MG63 (cell line): ENCODE results near the gene MCM5. TPM values are rescaled to one million over a fixed set of nuclear protein-coding genes. Genes with fewer than 3 reads are reported as not detected.
"Not testable (repeated sequence)": the region's sequence is repeated elsewhere in the genome, so short reads cannot be mapped to it uniquely, and the experiment has no call there.

Experiments
- DNase-seq: peaks from one replicate; pipeline ENCODE4 v3.0.0-alpha.2; 2020
- H3K27me3 ChIP-seq: fragments of 250-450 bp; sonication (Bioruptor Pico); 2 replicates; pipeline ENCODE4 v1.5.1; 2020; ENCODE audit warnings: mild to moderate bottlenecking, moderate library complexity
- H3K36me3 ChIP-seq: fragments of 250-450 bp; sonication (Bioruptor Pico); 2 replicates; pipeline ENCODE4 v1.5.1; 2020; ENCODE audit warnings: mild to moderate bottlenecking, moderate library complexity
- H3K4me3 ChIP-seq: fragments of 250-450 bp; sonication (Bioruptor Pico); 2 replicates; pipeline ENCODE4 v1.5.1; 2020; ENCODE audit warnings: mild to moderate bottlenecking, moderate library complexity
- H3K9me3 ChIP-seq: fragments of 250-450 bp; sonication (Bioruptor Pico); 2 replicates; pipeline ENCODE4 v1.5.1; 2020; ENCODE audit warnings: mild to moderate bottlenecking, moderate library complexity
- total RNA-seq: library from RNA; depleted of rRNA; stranded (reverse); fragments of >200 nt; shearing (Covaris generic); gene quantifications from 2 replicates; pipeline ENCODE4 v1.2.3, GENCODE V29; 2014; ENCODE audit warnings: low replicate concordance

MCM5 gene
- total RNA-seq, 1 experiment from 2014 or later = 117 TPM

- DNase-seq = no peak
- Histone ChIP-seq H3K9me3 (no peaks in the 10 kb centered on the region), H3K4me3 (no peak overlapping the region), H3K27me3 (no peaks in the 10 kb centered on the region), H3K36me3 (peaks cover 2% of the 10 kb centered on the region; the same call in 1 of the 2 replicates)
Observed at GRCh38 chr22:35393116-35394010, 6.6 kb upstream of the MCM5 start.

DNA sequence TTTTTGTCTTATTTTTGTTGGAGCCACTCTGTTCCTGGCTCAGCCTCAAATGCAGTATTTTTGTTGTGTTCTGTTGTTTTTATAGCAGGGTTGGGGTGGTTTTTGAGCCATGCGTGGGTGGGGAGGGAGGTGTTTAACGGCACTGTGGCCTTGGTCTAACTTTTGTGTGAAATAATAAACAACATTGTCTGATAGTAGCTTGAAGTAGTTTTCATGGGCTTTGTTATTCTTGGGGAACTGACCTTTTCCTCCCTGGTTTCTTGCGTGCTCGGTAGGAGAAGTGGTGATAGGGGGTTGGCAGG lies 6.0 kb upstream of the MCM5 start:
- Histone ChIP-seq H3K27me3 (no peaks in the 10 kb centered on the region), H3K9me3 (no peaks in the 10 kb centered on the region), H3K36me3 (peaks cover 2% of the 10 kb centered on the region; the same call in 1 of the 2 replicates), H3K4me3 (no peak overlapping the region)
- no peak for DNase-seq

DNA sequence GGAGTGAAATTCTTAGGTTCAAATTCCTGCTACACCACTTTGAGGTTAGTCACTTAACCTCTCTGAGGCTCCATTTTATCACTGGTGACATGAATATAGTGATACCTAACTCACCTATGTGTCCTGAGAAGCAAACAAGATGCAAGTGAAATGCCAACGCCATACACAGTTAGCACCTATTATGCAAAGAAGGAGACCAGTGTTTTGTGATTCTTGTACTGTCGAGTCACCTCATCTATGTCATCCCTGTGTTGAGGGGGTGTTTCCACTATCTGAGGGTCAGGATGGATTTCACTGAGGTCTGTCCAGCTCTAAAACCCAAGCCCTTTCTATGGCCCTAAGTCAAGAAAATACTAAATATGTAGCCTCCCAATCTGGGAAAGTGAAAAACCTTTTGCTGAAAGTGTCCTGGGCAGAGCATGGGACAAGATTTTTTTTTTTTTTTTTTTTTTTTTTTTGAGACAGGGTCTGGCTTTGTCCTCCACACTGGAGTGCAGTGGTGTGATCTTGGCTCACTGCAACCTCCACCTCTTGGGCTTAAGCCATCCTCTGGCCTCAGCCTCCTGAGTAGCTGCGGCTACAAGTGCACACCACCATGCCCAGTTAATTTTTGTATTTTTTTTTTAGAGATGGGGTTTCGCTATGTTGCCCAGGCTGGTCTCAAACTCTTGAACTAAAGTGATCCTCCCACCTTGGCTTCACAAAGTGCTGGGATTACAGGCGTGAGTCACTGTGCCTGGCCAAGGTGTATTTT lies 5.0 kb upstream of the MCM5 start:
- H3K4me3 ChIP-seq = no peak overlapping the region
- DNase-seq = no peak
- H3K27me3 ChIP-seq = no peaks in the 10 kb centered on the region
- no peaks in the 10 kb centered on the region for H3K9me3 ChIP-seq
- peaks cover 2% of the 10 kb centered on the region; the same call in 1 of the 2 replicates for H3K36me3 ChIP-seq

GRCh38 chr22:35396622-35397021 lies 3.3 kb upstream of the MCM5 start:
- not testable (repeated sequence) for H3K4me3 ChIP-seq, H3K36me3 ChIP-seq, DNase-seq, H3K27me3 ChIP-seq, H3K9me3 ChIP-seq

- Histone ChIP-seq H3K27me3 (no peaks in the 10 kb centered on the region), H3K9me3 (no peaks in the 10 kb centered on the region), H3K36me3 (peaks cover 11% of the 10 kb centered on the region), H3K4me3 (no peak overlapping the region)
- DNase-seq = peak; percentile 31
Observed at GRCh38 chr22:35397095-35397904, 2.6 kb upstream of the MCM5 start.

DNA sequence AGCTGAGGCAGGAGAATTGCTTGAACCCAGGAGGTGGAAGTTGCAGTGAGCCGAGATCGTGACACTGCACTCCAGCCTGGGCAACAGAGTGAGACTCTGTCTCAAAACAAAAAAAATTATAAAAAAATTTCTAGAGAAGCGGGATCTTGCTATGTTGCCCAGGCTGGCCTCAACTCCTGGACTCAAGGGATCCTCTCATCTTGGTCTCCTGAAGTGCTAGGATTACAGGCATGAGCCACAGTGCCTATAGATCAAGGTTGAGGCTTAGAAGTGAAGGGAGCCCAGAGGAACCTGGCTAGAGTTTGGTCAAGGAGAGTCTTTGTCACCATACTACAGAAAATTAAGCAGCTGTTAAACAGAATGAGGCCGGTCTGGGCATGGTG lies 1.4 kb upstream of the MCM5 start:
- no peaks in the 10 kb centered on the region for H3K27me3 ChIP-seq
- peaks cover 22% of the 10 kb centered on the region for H3K36me3 ChIP-seq
- no peaks in the 10 kb centered on the region for H3K9me3 ChIP-seq
- H3K4me3 ChIP-seq = no peak overlapping the region
- no peak for DNase-seq

DNA sequence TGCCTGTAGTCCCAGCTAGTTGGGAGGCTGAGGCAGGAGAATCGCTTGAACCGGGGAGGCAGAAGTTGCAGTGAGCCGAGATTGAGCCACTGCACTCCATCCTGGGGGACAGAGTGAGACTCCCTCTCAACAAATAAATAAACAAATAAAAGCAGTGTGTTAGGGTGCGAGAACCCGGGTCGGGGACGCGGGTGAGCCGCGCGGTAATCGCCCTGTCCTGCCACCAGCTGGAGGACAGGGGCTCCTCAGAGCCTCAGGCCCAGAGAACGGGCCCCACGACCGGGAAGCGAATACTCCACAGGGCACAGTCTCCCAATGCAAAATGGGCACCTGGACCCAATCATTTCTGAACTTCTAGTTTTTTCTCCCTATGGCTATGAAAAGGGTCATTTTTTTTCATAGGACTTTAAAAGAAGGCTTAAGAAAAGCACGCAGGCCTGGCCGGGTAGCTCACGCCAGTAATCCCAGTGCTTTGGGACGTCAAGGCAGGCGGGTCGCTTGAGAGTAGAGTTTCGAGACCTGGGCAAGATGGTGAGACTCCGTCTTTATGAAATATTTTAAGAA lies 744 bp upstream of the MCM5 start:
- no peak for DNase-seq
- H3K9me3 ChIP-seq = no peaks in the 10 kb centered on the region

GRCh38 chr22:35400501-35400790 lies 506 bp downstream of the MCM5 start:
- peak; percentile 23 for DNase-seq
- Histone ChIP-seq H3K36me3 (peaks cover 38% of the 10 kb centered on the region), H3K9me3 (no peaks in the 10 kb centered on the region), H3K27me3 (no peaks in the 10 kb centered on the region), H3K4me3 (peak overlapping the region; percentile 65)

More for the DNA sequence above, 744 bp upstream of the MCM5 start:
- Histone ChIP-seq H3K27me3 (no peaks in the 10 kb centered on the region), H3K36me3 (peaks cover 27% of the 10 kb centered on the region), H3K4me3 (peak overlapping the region; percentile 65)

- no peaks in the 10 kb centered on the region for H3K27me3 ChIP-seq
- H3K36me3 ChIP-seq = peaks cover 48% of the 10 kb centered on the region
- no peaks in the 10 kb centered on the region for H3K9me3 ChIP-seq
- no peak overlapping the region for H3K4me3 ChIP-seq
- DNase-seq = no peak
Observed at GRCh38 chr22:35401863-35402262, 1.9 kb downstream of the MCM5 start.

DNA sequence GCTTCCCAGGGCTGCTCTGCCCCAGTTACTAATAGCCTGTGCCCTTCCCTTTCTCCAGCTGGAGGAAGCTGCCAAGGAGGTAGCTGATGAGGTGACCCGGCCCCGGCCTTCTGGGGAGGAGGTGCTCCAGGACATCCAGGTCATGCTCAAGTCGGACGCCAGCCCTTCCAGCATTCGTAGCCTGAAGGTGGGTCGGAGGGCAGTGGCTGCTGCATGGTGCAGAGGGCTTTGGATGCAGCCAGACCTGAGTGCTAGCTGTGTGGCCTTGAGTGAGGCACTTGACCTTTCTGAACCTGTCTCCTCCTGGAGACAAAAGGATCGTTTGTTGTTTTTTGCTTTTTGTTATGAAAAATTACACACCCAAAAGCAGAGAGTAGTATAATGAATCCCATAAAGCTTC lies 3.4 kb downstream of the MCM5 start:
- H3K9me3 ChIP-seq = no peaks in the 10 kb centered on the region
- H3K36me3 ChIP-seq = peaks cover 60% of the 10 kb centered on the region
- DNase-seq = no peak
- H3K4me3 ChIP-seq = no peak overlapping the region
- no peaks in the 10 kb centered on the region for H3K27me3 ChIP-seq

DNA sequence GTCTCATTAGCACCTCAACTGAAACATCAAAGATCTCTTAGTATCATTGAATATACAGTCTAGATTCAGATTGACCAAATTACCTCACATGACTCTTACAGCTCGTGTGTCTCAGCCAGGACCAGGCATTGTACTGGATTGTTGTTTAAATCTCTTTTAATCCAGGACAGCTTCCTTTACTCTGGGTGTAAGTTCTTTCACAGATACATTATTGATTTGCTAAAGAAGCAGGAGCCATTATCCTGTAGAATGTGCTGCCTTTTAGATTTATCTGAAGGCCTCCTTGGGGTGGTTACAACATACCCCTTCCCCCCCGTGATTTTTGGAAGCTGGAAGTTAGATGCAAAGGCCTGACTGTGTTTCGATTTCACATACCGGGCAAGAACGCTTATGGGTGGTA lies 4.2 kb downstream of the MCM5 start:
- no peak for DNase-seq
- Histone ChIP-seq H3K9me3 (no peaks in the 10 kb centered on the region), H3K27me3 (no peaks in the 10 kb centered on the region), H3K4me3 (no peak overlapping the region), H3K36me3 (peaks cover 66% of the 10 kb centered on the region)

DNA sequence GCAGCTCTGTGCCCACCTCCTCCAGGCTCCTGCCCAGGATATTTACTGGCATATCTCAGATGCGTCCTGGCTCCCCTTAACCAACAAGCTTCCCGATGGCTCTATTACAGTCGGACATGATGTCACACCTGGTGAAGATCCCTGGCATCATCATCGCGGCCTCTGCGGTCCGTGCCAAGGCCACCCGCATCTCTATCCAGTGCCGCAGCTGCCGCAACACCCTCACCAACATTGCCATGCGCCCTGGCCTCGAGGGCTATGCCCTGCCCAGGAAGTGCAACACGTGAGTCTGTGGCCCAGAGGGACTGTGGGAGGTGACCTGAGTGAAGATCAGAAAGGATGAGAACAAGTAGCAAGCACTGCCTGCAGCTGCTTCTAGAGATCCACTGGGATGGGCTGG lies 6.5 kb downstream of the MCM5 start:
- no peaks in the 10 kb centered on the region for H3K9me3 ChIP-seq
- no peak for DNase-seq
- H3K27me3 ChIP-seq = no peaks in the 10 kb centered on the region
- peaks cover 74% of the 10 kb centered on the region for H3K36me3 ChIP-seq
- H3K4me3 ChIP-seq = no peak overlapping the region

DNA sequence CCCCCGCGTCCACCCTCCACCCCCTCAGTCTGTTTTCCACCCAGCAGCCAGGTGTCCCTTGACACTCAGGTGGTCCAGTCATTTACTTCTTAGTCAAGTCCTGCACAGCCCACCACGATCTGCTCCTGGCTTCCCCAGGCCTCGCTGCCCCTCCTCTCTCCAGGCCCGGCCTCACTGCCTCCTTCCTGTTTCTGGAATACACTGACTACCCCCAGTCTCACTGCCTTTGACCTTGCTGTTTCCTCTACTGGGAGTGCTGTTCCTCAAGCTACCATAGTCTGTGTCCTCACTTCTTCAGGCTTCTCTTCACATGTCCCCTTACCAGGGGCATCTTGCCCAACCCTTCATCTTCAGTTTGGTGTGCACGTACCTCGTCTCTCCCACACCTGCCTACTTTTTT lies 7.4 kb downstream of the MCM5 start:
- H3K36me3 ChIP-seq = peaks cover 79% of the 10 kb centered on the region
- no peak for DNase-seq
- no peaks in the 10 kb centered on the region for H3K27me3 ChIP-seq
- H3K9me3 ChIP-seq = no peaks in the 10 kb centered on the region
- no peak overlapping the region for H3K4me3 ChIP-seq

DNA sequence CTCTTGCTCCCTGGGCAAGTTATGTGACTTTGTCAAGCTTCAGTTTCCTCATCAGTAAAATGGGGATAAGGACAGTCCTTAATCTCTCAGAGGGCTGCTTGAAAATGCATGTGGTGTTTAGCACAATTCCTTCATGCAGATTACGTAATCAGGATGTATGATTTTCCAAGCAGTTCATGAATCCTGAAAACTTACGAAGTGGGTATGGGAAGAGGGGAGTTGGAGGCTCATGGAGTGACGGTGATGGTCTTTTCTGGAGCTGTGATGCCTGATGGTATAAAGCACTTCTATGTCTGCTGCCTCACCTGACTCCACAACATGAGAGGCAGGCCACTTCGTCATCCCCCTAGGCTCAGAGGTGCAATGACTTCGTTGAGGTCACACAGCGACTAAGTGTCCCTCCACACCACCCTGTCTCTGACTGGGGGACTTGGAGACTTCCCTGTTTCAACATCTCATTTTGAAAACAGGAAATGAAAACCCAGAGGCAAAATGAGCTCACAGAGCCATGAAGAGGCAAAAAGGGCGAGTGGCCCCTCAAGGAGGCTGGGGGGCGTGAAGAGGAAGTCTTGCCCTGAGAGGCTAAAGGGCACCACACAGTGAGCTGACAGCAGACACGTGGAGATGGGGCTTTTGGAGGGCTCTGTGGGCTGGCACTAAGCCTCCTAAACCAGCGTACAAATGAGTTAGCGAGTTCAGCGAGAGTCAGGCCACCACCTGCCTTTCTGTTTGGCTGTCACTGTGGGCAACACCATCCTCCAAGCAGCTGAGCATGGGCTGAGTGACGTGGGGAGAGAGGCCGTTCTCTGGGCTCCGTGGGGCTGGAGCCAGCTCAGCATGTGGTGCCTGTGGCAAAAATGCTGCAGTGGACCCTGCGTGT lies 10.1 kb downstream of the MCM5 start:
- Histone ChIP-seq H3K27me3 (no peaks in the 10 kb centered on the region), H3K36me3 (peaks cover 72% of the 10 kb centered on the region), H3K4me3 (no peak overlapping the region), H3K9me3 (no peaks in the 10 kb centered on the region)
- DNase-seq = no peak

GRCh38 chr22:35410663-35411034 lies 10.7 kb downstream of the MCM5 start:
- no peak overlapping the region for H3K4me3 ChIP-seq
- no peaks in the 10 kb centered on the region for H3K27me3 ChIP-seq
- DNase-seq = no peak
- no peaks in the 10 kb centered on the region for H3K9me3 ChIP-seq
- peaks cover 66% of the 10 kb centered on the region for H3K36me3 ChIP-seq

GRCh38 chr22:35411102-35411501 lies 11.2 kb downstream of the MCM5 start:
- no peak for DNase-seq
- peaks cover 70% of the 10 kb centered on the region for H3K36me3 ChIP-seq
- H3K4me3 ChIP-seq = no peak overlapping the region
- H3K9me3 ChIP-seq = no peaks in the 10 kb centered on the region
- H3K27me3 ChIP-seq = no peaks in the 10 kb centered on the region
